Heart right ventricle (tissue), 16 donors: ENCODE results near the gene TMEM273. TPM values are rescaled to one million over a fixed set of nuclear protein-coding genes. Genes with fewer than 3 reads are reported as not detected.
A peak's percentile ranks its signal among the peaks of the same experiment; 100 is the strongest.

Experiments
- ATAC-seq, 8 donors: fragments of 200-7000 bp; cut with Tn5 transposase; one replicate each; pipeline ENCODE4 v1.9.1; 2020; ENCODE audit warnings: mild to moderate bottlenecking in 8 of 8, moderate library complexity in 8 of 8, moderate number of reproducible peaks in 1 of 8
- DNase-seq, 2 donors: peaks; one replicate each; pipeline ENCODE4 v3.0.0-alpha.2; 2020
- H3K27ac ChIP-seq, 10 donors: fragments of 200-600 bp; sonication (generic) in 2 of 10; one replicate each; pipeline versions ENCODE4 v1.5.0 to v1.8.0; 2020 to 2022; ENCODE audit warnings: mild to moderate bottlenecking in 3 of 10
- H3K27me3 ChIP-seq, 7 donors: fragments of 200-600 bp; one replicate each; pipeline ENCODE4 v1.8.0; 2021 to 2022; ENCODE audit warnings: mild to moderate bottlenecking in 2 of 7
- H3K36me3 ChIP-seq, 9 donors: fragments of 200-600 bp; sonication (generic) in 1 of 9; one replicate each; pipeline versions ENCODE4 v1.5.0 to v1.8.0; 2020 to 2022; ENCODE audit warnings: mild to moderate bottlenecking in 2 of 9
- H3K4me1 ChIP-seq, 9 donors: fragments of 200-600 bp; sonication (generic) in 1 of 9; one replicate each; pipeline versions ENCODE4 v1.5.0 to v1.8.0; 2020 to 2022; ENCODE audit warnings: mild to moderate bottlenecking in 4 of 9
- H3K4me3 ChIP-seq, 10 donors: fragments of 200-600 bp; sonication (generic) in 2 of 10; one replicate each; pipeline versions ENCODE4 v1.5.0 to v1.8.0; 2020 to 2022; ENCODE audit warnings: mild to moderate bottlenecking in 7 of 10, moderate library complexity in 2 of 10
- H3K9me3 ChIP-seq, 11 donors: fragments of 200-600 bp in 10 of 11; sonication (generic) in 2 of 11; one replicate each; pipeline versions ENCODE4 v1.5.0 to v1.8.0; 2013 to 2022; ENCODE audit warnings: mild to moderate bottlenecking in 2 of 11, control low read depth in 1 of 11, moderate library complexity in 1 of 11
- CTCF ChIP-seq, 9 donors: fragments of 200-600 bp; sonication (generic) in 2 of 9; IDR thresholded peaks; one replicate each; pipeline versions ENCODE4 v1.5.0 to v1.8.0; 2021 to 2022; ENCODE audit warnings: antibody characterized with exemption in 9 of 9, mild to moderate bottlenecking in 5 of 9, moderate library complexity in 1 of 9
- WGBS, 2 donors: extraction: QIAGEN DNeasy Blood & Tissue Kit; methylation state at CpG; one replicate each; pipeline ENCODE4 v1.1.7; 2013; ENCODE audit warnings: inconsistent platforms in 1 of 2; 5-methylcytosine and 5-hydroxymethylcytosine counted together
- intact Hi-C, 10 donors: fragments of 100-400 bp; cut with DNase I; formaldehyde crosslinking; loops; one replicate each; pipeline versions ENCODE4 v1.11.1 to v1.14.2; 2022
- polyA plus RNA-seq, 2 donors: library from polyadenylated mRNA; stranded (reverse); fragments of 200-250 nt; gene quantifications; one replicate each; pipeline ENCODE4 v1.2.3, GENCODE V29; 2013
- total RNA-seq, 10 donors: library from RNA; stranded (reverse); fragmentation: NEBNext Ultra II Directional in 3 of 10; extraction: Animal tissue kit (Norgen Biotek cat#: 25700) in 3 of 10; gene quantifications; one replicate each; pipeline versions ENCODE4 v1.2.1 to v1.2.4, GENCODE V29; 2021 to 2023
- donor health status: Arrhythmogenic right ventricular cardiomyopathy.
- donor health status: ischemic (EF 13 %, LVEDD 7.1; RV severe dilation, severe dysfunction).
- donor health status: healthy with polysubstance abuse.
- donor health status: DM: no; HTN: yes; CAD: no.
- donor health status: DM: no; HTN: no; CAD: no.
- donor health status: ischemic (EF 25% LVEDD 6.9; RV normal size, moderate dysfunction).
- donor health status: ischemic (EF 25% LVEDD 5.7; RV mildly dilated, moderate dysfunction).
- donor health status: healthy.
- donor health status: DM: yes; HTN: yes; CAD: no.
- donor health status: Ischemic cardiomyopathy.
- donor health status: ischemic (EF 35%, LVEDD 5.7; RV mildly dilated, moderate dysfunction).
- donor health status: nonischemic (EF 11% LVEDD 7.7; RV severe dilation, severe dysfunction).
- donor health status: DM: yes; HTN: yes; CAD: no.
- donor health status: PGD.
- donor health status: ischemic (EF 29% LVEDD 5.4; RV normal size, mild dysfunction).
- donor health status: nonischemic (EF 23%, LVEDD 6.1; RV moderate dilation, normal function).

TMEM273 gene
- total and polyA plus RNA-seq, 12 donors = 10.9 to 28.5 (median 19.0) TPM

- no peak for ATAC-seq
- DNase-seq = no peak
- intact Hi-C loops = loop anchor here in 5 of 10 donors (5.0 to 10.0 kb wide), 5 partner anchors 56 to 108 kb away; no protein-coding TSS in a partner anchor
- no peak for TF ChIP-seq CTCF (IDR thresholded peaks at IDR 0.05)
- peak overlapping the region in 3 of 10 donors; percentile 55 to 75 (median 73) for H3K4me3 ChIP-seq
- 36 to 45% methylated on average over 3 of the region's 3 CpGs for WGBS, 2 donors
- H3K4me1 ChIP-seq = peaks cover 5 to 75% (median 65%) of the 10 kb centered on the region in 9 donors
- H3K9me3 ChIP-seq = no peaks in the 10 kb centered on the region
- H3K27ac ChIP-seq = peak overlapping the region in 5 of 10 donors; percentile 31 to 87 (median 84)
- H3K27me3 ChIP-seq = peaks cover 0 to 12% (median 0%) of the 10 kb centered on the region in 7 donors
- peaks cover 0 to 2% (median 0%) of the 10 kb centered on the region in 9 donors for H3K36me3 ChIP-seq
Observed at GRCh38 chr10:49112851-49113250, 75.3 kb downstream of the TMEM273 start.

- peaks cover 5 to 82% (median 70%) of the 10 kb centered on the region in 9 donors for H3K4me1 ChIP-seq
- no peak for TF ChIP-seq CTCF (IDR thresholded peaks at IDR 0.05)
- H3K9me3 ChIP-seq = no peaks in the 10 kb centered on the region
- peak overlapping the region in 5 of 10 donors; percentile 14 to 72 (median 46) for H3K27ac ChIP-seq
- DNase-seq (no peak), ATAC-seq (no peak)
- 77% methylated on average over 3 of the region's 3 CpGs for WGBS, 2 donors
- peak overlapping the region in 1 of 10 donors; percentile 73 for H3K4me3 ChIP-seq
- peaks cover 0 to 12% (median 0%) of the 10 kb centered on the region in 7 donors for H3K27me3 ChIP-seq
- intact Hi-C loops = loop anchor here in 5 of 10 donors (5.0 to 10.0 kb wide), 5 partner anchors 55 to 107 kb away; no protein-coding TSS in a partner anchor
- H3K36me3 ChIP-seq = peaks cover 0 to 10% (median 0%) of the 10 kb centered on the region in 9 donors
Observed at GRCh38 chr10:49112098-49112497, 76.1 kb downstream of the TMEM273 start.

- Histone ChIP-seq H3K27ac (peak overlapping the region in 5 of 10 donors; percentile 27 to 72 (median 58)), H3K4me3 (no peak overlapping the region), H3K4me1 (peaks cover 11 to 90% (median 78%) of the 10 kb centered on the region in 9 donors), H3K27me3 (peaks cover 0 to 12% (median 0%) of the 10 kb centered on the region in 7 donors), H3K36me3 (peaks cover 0 to 11% (median 0%) of the 10 kb centered on the region in 9 donors), H3K9me3 (no peaks in the 10 kb centered on the region)
- intact Hi-C loops = loop anchor here in 5 of 10 donors (5.0 to 10.0 kb wide), 5 partner anchors 54 to 107 kb away; no protein-coding TSS in a partner anchor
- no peak for ATAC-seq
- no peak for DNase-seq
- WGBS, 2 donors = 62 to 70% methylated on average over 8 of the region's 8 CpGs
- no peak for TF ChIP-seq CTCF (IDR thresholded peaks at IDR 0.05)
Observed at GRCh38 chr10:49111320-49111698, 76.9 kb downstream of the TMEM273 start.

- peak overlapping the region in 1 of 10 donors; percentile 13 for H3K4me3 ChIP-seq
- H3K36me3 ChIP-seq = peaks cover 0 to 11% (median 0%) of the 10 kb centered on the region in 9 donors
- intact Hi-C loops = loop anchor here in 5 of 10 donors (5.0 to 10.0 kb wide), 5 partner anchors 54 to 106 kb away; no protein-coding TSS in a partner anchor
- H3K4me1 ChIP-seq = peaks cover 11 to 94% (median 83%) of the 10 kb centered on the region in 9 donors
- TF ChIP-seq CTCF (IDR thresholded peaks at IDR 0.05) = no peak
- H3K27me3 ChIP-seq = peaks cover 0 to 10% (median 0%) of the 10 kb centered on the region in 7 donors
- 86 to 89% methylated on average over 4 of the region's 4 CpGs for WGBS, 2 donors
- H3K27ac ChIP-seq = peak overlapping the region in 8 of 10 donors; percentile 27 to 72 (median 59)
- no peaks in the 10 kb centered on the region for H3K9me3 ChIP-seq
- DNase-seq (no peak), ATAC-seq (no peak)
Observed at GRCh38 chr10:49110684-49111319, 77.4 kb downstream of the TMEM273 start.
